ENCODE data around the gene C9orf152.

- no peak for TF ChIP-seq CTCF (IDR thresholded peaks at IDR 0.05)
- no peak for TF ChIP-seq POLR2A (IDR thresholded peaks at IDR 0.05; ENCODE audit: low read depth)
- TF ChIP-seq EP300 (IDR thresholded peaks at IDR 0.05): no peak
Observed at GRCh38 chr9:110173322-110173642, 34.7 kb downstream of the C9orf152 start.

Measured in esophagus muscularis mucosa (tissue), 4 donors.